Right hindlimb (tissue), 1 donor: Measurements from ENCODE around the gene GNE.
"Not testable (repeated sequence)": the region's sequence is repeated elsewhere in the genome, so short reads cannot be mapped to it uniquely, and the experiment has no call there.

Source experiments
- DNase-seq: peaks from one replicate; pipeline ENCODE4 v3.0.0-alpha.2; 2018

GNE gene

DNA sequence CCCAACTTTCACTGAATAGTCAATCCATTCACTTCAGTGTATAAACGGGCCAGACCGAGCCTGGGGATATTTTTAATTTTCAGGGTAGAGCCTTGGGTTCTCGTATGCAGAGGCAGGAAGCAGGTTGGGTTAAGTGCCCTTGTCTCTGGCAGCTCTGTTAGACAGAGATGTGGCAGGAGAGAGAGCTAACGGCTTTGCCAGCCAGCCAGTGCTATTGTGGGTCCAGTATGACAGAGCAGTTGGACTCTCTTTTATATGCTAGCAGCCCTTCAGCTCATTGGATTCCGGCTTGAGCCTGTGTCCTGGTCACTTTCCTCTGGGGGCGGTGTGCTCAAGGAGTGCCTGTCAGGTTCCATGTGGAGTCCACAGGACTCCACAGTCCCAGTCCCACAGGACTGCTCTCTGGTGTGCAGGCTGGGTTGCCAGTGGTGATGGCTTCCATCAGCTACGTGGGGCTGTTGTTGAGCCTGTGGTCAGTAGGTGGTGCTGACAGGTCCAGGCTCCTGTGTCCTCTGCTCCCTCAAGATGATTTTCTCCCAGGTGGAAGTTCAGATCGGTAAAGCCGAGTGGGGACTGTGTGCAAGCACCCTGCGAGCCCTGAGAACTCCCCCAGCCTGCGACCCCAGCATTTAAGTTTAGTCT is 53.2 kb downstream of the GNE start:
- DNase-seq: no peak

DNA sequence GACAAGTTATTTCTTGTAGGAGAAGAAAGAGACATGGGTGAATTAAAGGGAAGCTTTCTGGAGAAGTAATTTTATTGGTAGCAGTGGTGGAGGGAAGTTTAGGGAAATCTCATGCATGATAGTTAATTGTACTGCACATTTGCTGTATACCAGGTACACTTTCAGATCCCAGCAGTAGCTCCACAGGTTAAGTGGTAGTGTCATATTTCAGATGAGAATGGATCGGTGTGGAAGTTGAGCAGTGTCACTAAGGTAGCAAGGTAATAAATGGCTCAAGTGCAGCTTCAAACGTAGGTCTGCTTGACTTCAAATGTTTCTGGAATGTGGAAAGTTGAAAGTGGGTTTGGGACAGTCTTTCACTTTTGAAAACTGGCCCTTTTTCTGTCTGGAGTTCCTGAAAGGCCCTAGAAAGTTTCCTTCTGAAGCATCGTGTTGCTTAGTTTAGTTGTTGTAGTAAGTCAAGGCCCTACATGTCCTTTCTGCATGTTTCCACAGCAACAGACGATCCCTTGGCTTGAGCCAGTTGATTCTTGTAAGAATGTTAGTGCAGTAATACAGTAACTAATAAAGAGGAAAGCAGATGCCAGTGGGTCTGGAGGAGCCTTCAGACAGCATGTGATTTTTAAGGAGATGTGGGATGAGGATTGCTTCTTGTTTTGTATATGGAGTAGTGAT is 63.8 kb downstream of the GNE start:
- no peak for DNase-seq

GRCh38 chr9:36193023-36193422 is 65.2 kb downstream of the GNE start:
- no peak for DNase-seq

DNA sequence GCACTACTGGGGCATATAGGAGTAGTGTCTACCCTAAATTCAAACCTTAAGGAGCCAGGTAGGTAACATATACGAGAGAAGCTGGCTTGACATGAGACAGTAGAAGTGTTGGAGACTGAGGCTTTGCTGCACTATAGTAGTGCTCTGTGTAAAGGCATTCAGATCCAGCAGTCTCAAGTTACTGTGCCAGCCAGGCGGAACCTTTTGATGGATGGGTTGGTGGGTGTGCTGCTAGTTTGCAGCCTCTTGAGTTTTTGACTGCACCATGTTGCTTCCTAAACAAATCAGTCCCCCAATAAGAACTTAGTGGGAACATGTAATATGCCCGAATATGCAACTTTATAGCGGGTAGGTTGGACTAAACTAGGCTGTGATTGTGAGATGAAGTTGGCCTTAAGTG is 66.1 kb downstream of the GNE start:
- DNase-seq: no peak

- no peak for DNase-seq
Measured at GRCh38 chr9:36191686-36192085, 66.6 kb downstream of the GNE start.

DNA sequence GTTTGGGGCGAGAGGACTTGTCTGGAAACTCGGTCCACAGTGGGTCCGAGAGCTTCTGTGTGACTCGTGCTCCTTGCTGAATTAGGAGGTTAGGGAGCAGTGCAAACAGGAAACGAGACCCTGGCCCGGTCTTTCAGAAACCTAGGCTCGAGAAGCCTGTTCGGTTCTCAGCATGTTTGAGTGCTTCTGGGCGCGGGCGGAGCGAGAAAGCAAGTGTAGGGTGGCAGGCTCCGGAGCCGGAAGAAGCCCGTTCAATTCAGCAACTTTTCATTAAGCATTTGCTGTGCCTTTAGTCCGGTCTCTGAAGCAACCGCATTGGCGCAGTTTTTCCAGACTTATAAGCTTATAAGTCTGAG is 67.0 kb downstream of the GNE start:
- no peak for DNase-seq

- DNase-seq: peak; percentile 98
Measured at GRCh38 chr9:36190388-36191289, 67.6 kb downstream of the GNE start, which contains the start of gene CLTA. Gene CLTA, plus strand, starts transcription at chr9:36190921. Its CDS starts 136 bp downstream, at chr9:36191057.

- no peak for DNase-seq
Measured at GRCh38 chr9:36189976-36190375, 68.3 kb downstream of the GNE start.

DNA sequence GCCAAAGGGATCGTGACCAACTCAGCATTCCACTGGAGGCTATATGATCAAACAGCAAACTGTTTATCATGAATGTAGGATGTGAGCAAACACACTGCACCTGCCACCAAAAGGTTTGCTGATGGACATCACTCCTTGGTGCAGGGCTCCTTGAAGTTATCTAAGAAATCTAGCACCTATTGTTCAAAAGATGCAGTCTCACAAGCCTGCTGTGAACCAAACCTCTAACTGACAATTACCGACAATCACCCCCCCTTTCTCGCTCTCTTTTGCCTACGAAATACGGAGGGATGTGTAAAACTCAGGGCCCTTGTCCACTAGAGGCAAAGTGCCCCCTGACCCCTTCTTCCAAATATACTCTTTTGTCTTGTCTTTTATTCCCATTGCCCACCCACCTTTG is 70.0 kb downstream of the GNE start:
- DNase-seq: no peak

DNA sequence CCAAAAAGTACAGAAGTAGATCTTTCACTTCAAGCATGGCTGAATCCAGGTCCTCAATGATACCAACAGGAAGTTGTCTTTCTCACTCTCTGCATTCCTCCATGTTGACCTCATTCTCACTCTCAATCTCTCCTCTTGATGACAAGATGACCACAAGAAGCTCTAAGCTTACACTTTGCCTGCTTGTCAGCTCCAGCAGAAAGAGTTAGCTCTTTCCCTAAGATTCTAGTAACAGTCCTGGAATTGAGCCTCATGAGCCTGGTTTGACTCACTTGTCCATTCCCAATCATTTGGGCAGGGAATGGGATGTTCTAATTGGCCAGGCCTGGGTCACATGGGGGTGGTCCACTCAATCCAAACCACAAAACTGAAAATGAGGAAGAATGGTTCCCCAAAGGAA is 70.8 kb downstream of the GNE start:
- DNase-seq: no peak

GRCh38 chr9:36180243-36180642 is 78.0 kb downstream of the GNE start:
- DNase-seq: not testable (repeated sequence)

DNA sequence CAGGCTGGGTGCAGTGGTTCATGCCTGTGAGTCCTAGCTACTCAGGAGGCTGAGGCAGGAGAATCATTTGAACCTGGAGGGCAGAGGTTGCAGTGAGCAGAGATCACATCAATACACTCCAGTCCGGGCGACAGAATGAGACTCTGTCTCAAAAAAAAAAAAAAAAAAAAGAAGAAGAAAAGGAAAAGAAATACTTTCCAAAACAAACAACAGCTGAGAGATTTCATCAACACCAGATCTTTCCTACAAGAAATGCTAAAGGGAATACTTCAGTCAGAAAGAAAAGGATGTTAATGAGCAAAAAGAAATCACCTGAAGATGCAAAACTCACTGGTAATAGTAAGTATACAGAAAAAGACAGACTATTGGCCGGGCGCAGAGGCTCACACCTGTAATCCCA is 80.7 kb downstream of the GNE start:
- no peak for DNase-seq

DNA sequence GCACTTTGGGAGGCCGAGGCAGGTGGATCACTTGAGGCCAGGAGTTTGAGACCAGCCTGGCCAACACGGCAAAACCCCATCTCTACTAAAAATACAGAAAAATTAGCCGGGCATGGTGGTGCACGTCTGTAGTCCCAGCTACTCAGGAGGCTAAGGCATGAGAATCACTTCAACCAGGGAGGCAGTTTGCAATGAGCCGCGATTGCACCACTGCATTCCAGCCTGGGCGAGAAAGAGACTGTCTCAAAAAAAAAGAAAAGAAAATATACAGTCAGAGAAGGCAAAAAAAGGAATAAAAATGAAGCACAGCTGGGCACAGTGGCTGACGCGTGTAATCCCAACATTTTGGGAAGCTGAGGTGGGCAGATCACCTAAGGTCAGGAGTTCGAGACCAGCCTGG is 81.8 kb downstream of the GNE start:
- DNase-seq: not testable (repeated sequence)

DNA sequence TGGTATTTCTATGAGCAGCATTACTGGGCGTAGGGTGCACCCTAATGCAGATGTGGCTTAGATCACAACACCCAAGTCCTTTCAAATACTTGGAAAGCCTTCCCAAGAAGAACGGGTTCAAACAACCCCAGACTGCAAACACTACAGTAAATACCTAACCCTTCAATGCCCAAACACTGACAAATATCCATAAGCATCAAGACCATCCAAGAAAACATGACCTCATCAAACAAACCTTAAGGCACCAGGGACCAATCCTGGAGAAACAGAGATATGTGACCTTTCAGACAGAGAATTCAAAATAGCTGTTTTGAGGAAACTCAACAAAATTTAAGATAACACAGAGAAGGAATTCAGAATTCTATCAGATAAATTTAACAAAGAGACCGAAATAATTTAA is 83.0 kb downstream of the GNE start:
- not testable (repeated sequence) for DNase-seq

DNA sequence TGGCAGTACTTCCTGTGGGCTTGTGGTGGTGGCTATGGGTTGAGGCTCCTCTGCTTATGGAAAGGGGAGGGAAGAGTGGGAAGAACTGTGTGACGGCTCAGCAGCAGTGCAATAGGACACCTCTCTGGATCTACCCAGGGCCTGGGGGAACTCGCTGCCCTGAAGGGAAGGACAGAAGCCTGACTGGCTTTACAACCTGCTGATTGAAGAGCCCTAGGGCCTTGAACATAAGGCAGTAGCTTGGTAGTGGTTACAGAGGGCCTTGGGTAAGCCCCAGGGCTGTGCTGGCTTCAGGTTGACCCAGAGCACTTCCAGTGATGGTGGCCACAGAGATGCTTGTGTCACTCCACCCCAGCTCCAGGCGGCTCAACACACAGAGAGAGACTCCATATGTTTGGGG is 83.5 kb downstream of the GNE start:
- no peak for DNase-seq

DNA sequence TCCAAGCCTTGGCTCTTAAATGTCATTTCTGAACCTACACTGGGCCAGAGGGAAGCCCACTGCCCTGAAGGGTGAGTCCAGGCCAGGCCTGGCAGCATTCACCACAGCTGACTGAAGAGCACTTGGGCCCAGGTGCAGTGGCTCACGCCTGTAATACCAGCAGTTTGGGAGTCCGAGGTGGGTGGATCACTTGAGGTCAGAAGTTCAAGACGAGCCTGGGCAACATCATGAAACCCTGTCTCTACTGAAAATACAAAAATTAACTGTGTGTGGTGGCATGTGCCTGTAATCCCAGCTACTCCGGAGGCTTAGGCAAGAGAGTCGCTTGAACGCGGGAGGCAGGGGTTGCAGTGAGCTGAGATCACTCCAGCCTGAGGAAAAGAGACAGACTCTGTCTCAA is 84.0 kb downstream of the GNE start:
- no peak for DNase-seq

- no peak for DNase-seq
Measured at GRCh38 chr9:36173861-36174260, 84.4 kb downstream of the GNE start.

DNA sequence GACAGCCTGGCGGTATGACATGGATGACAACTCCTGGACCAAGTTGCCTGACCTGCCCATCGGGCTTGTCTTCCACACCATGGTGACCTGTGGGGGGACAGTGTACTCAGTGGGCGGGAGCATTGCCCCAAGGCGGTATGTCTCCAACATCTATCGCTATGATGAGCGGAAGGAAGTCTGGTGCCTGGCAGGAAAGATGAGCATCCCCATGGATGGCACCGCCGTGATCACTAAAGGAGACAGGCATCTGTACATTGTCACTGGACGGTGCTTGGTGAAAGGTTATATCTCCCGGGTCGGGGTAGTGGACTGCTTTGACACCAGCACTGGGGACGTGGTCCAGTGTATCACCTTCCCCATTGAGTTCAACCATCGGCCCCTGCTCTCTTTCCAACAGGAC is 87.7 kb downstream of the GNE start:
- DNase-seq: no peak

DNA sequence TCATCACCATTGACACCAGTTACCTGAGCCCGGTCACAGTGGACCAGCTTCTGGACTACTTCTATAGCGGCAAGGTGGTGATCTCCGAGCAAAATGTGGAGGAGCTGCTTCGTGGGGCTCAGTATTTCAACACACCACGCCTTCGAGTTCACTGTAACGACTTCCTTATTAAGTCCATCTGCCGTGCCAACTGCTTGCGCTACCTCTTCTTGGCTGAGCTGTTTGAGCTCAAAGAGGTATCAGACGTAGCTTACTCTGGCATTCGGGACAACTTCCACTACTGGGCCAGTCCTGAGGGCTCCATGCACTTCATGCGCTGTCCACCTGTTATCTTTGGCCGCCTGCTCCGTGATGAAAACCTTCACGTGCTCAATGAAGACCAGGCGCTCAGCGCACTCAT is 88.5 kb downstream of the GNE start:
- DNase-seq: no peak

- no peak for DNase-seq
Measured at GRCh38 chr9:36169166-36169565, 89.1 kb downstream of the GNE start, which contains the start of gene CCIN. Gene CCIN, plus strand, starts transcription at chr9:36169388. Its CDS starts 115 bp downstream, at chr9:36169503.

DNA sequence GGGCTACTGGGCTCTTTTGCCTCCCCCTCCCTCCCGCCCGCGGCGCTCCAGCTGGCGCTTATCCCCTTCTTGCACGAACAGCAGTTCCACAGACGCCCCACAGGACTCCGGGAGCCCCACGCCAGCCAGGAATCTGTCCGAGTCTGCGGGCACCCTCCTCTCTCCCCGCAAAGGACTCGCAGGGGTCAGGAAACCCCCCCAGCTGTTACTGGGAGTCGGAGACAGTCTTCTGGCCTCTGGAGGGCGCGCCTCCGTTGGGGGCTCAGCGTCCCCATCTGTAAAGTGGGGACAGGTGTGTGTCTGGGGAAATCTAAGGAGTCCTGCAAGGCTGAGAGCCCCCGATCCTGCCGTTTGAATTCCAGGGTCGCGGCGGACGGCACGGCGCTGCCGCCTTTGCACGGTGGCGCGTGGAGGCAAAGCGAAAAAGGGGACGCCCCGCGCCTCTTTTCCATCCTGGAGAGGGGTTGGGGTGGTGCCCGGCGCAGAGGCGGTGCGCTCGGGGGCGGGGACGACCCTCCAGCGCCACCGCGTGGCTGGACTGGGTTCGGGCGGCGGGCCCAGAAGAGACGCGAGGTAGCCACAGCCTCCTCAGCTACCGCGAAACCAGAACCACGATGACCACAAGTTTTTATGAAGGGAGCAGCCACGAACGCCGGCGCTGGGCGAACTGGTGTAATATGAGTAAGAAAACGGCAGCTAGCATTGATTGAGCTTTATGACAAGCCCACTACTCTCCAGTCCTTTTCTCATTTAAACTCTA is 91.9 kb downstream of the GNE start:
- DNase-seq: peak; percentile 90

DNA sequence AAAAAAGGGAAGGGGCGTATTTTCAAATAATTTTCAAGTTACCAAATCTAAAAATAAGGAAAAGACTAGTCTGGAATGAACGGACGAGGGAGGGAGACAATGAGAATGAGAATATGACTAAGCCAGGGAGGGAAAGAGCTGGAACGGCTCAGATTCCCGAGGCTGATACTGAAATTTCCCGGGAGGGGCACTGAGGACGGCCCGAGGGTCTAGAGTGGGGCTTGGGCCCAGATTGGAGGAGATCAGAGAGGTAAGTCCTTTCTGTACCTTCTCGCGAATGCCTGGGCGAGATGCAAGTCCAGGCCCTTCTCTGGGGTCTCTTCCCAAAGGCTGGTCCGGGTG is 92.5 kb downstream of the GNE start:
- peak; percentile 79 for DNase-seq

DNA sequence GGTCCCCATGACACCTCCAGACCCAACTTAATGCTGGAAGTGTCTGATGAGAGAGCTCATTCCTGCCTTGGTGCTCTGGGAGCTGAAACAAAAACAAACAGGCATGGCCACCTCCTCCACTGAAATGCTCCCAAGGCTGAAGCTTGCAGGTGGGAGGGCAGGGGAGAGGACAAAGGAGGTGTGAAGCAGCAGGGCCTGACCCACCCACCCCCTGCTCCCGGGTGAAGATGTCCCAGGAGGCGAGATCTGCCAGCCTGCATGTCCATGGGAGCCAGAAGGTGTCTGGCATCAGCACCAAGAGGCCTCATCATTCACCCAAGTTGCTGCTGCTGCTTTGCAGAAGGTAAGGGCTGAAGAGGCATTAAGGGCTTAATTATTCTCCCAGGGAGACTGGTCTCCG is 93.3 kb downstream of the GNE start:
- no peak for DNase-seq
